ENCODE measurements around the gene MTA3. TPM values are rescaled to one million over a fixed set of nuclear protein-coding genes. Genes with fewer than 3 reads are reported as not detected.

The MTA3 gene
- total and polyA plus RNA-seq, 2 of the 8 experiments (the other 6 are each of a cell fraction or from before 2014, with no cell fraction given) = 125 to 184 TPM

DNA sequence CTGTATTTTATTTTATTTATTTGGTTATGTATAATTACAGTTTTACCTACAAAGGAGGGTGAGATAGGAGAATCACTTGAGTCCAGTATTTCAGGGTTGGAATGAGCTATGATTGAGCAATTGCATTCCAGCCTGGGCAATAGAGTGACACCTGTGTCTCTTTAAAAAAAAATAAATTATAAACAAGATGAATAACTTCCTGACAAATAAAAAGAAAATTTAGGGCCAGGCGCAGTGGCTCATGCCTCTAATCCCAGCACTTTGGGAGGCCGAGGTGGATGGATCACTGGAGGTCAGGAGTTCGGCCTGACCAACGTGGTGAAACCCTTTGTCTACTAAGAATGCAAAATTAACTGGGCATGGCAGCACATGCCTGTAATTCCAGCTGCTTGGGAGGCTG lies 17.3 kb downstream of the MTA3 start:
- Histone ChIP-seq H2AK5ac (ENCODE audit: low read depth, low read length) (no peak overlapping the region), H2AFZ (ENCODE audit: low read length) (no peak overlapping the region), H3K27ac (ENCODE audit: low read depth, low read length) (no peak overlapping the region), H2BK12ac (ENCODE audit: low read depth, low read length) (no peak overlapping the region), H2BK120ac (replicated peaks; ENCODE audit: low read depth, low read length) (no peak overlapping the region), H3K79me2 (ENCODE audit: control insufficient read depth in 1 of 2, insufficient read depth in 2 of 2, low read length in 2 of 2) (peaks cover 12 to 92% of the 10 kb centered on the region in 2 experiments), H3K4me3 (ENCODE audit: extremely low read depth in 1 of 4, insufficient read depth in 2 of 4, low read depth in 3 of 4, low read length in 4 of 4) (no peak overlapping the region), H3K18ac (ENCODE audit: extremely low read depth, low read length) (no peak overlapping the region), H3K9me3 (ENCODE audit: insufficient read depth in 2 of 2, low read depth in 1 of 2, low read length in 1 of 2) (no peaks in the 10 kb centered on the region), H3K23me2 (ENCODE audit: low read depth, low read length) (no peaks in the 10 kb centered on the region), H4K5ac (ENCODE audit: insufficient read length, low read depth, low read length) (no peak overlapping the region), H3K4me2 (ENCODE audit: insufficient read depth in 1 of 2, low read depth in 2 of 2, low read length in 2 of 2) (no peak overlapping the region), H2BK20ac (ENCODE audit: low read length) (no peak overlapping the region), H3K4me1 (replicated peaks in 1 of 4; ENCODE audit: control insufficient read depth in 3 of 4, insufficient read depth in 4 of 4, low read length in 3 of 4) (peaks cover 0 to 5% (median 0%) of the 10 kb centered on the region in 4 experiments; a peak in 2 of 7 replicates), H3K4ac (replicated peaks; ENCODE audit: insufficient read length, low read depth, low read length) (no peak overlapping the region), H2BK5ac (ENCODE audit: low read depth, low read length) (no peak overlapping the region), H3K14ac (ENCODE audit: insufficient read length) (no peak overlapping the region), H2BK15ac (ENCODE audit: low read length) (no peak overlapping the region), H3K23ac (ENCODE audit: insufficient read length) (no peak overlapping the region), H3K27me3 (replicated peaks in 1 of 4; ENCODE audit: control insufficient read depth in 3 of 4, extremely low read depth in 1 of 4, insufficient read depth in 3 of 4, low read length in 3 of 4) (no peaks in the 10 kb centered on the region), H3K36me3 (ENCODE audit: control insufficient read depth in 2 of 4, insufficient read depth in 4 of 4, low read length in 3 of 4) (peaks cover 4 to 71% (median 17%) of the 10 kb centered on the region in 4 experiments; a peak in 7 of 8 replicates), H3K9ac (replicated peaks in 1 of 4; ENCODE audit: extremely low read depth in 1 of 4, low read depth in 3 of 4, low read length in 3 of 4) (no peak overlapping the region), H4K8ac (ENCODE audit: extremely low read depth, insufficient read depth, low read length) (no peak overlapping the region), H4K91ac (replicated peaks; ENCODE audit: insufficient read length, low read length) (no peak overlapping the region), H3K79me1 (ENCODE audit: low read depth, low read length) (0 out of 2 replicates have a peak, but pooled peaks cover 2% of the 10 kb centered on the region), H3K56ac (replicated peaks; ENCODE audit: insufficient read length, low read depth, low read length) (no peak overlapping the region), H4K20me1 (replicated peaks in 1 of 2; ENCODE audit: control insufficient read depth in 1 of 2, insufficient read depth in 2 of 2, low read length in 2 of 2) (peaks cover 5 to 9% of the 10 kb centered on the region in 2 experiments)
- WGBS, 2 experiments (ENCODE audit: extremely low coverage in 1 of 2, insufficient coverage in 1 of 2, insufficient read length in 1 of 2, insufficient replicate concordance in 2 of 2, low coverage in 1 of 2, low lambda C conversion rate in 2 of 2, missing lambda C conversion rate in 1 of 2) = 93% methylated on average over 4 of the region's 4 CpGs; no CpG with 5 or more reads in 1 of the 2 experiments
- no peak for FAIRE-seq
- CTCF ChIA-PET (ENCODE audit: partially characterized antibody) = interaction anchor here (1.4 kb wide), 1 partner anchor 13 kb away, joined by 3 read pairs; no protein-coding TSS in a partner anchor
- POLR2A ChIA-PET (ENCODE audit: partially characterized antibody) = interaction anchor here (1.0 to 3.3 kb wide), 3 partner anchors 7 to 15 kb away, joined by 3 to 17 read pairs (median 4); no protein-coding TSS in a partner anchor
- TF ChIP-seq SP4 (IDR thresholded peaks at IDR 0.05; ENCODE audit: low read length) (no peak), MAX (IDR thresholded peaks at IDR 0.05) (no peak), SP2 (IDR thresholded peaks at IDR 0.05; ENCODE audit: low read length) (no peak), HDAC2 (IDR thresholded peaks at IDR 0.05; ENCODE audit: borderline replicate concordance in 1 of 2, low read depth in 2 of 2, low read length in 2 of 2) (no peak), JUN (IDR thresholded peaks at IDR 0.05; ENCODE audit: low read depth, low read length) (no peak), GABPA (IDR thresholded peaks at IDR 0.05; ENCODE audit: borderline replicate concordance, insufficient read depth, low read length) (no peak)
- no peak for DNase-seq (ENCODE audit: low read depth in 1 of 2, low spot score in 2 of 2)

Data from H1 (cell line).